HCT116 (cell line): ENCODE results near the gene SPATS2L. TPM values are rescaled to one million over a fixed set of nuclear protein-coding genes. Genes with fewer than 3 reads are reported as not detected.

Experiments used
- ATAC-seq: fragments of 200-7000 bp; cut with Tn5 transposase; 2 replicates; pipeline ENCODE4 v1.9.1; 2020; ENCODE audit warnings: mild to moderate bottlenecking, moderate library complexity
- BruUV-seq: library from RNA; stranded (reverse); fragments of 400-500 nt; replicated peaks from 2 replicates; lab custom pipeline; 2021; lab: Mats Ljungman, UMichigan
- CTCF ChIA-PET: fragments of 300-600 bp; sonication (Branson Sonifier 250); formaldehyde crosslinking; loops from one replicate; lab custom pipeline; 2021; ENCODE audit warnings: antibody characterized with exemption; lab: Charles Lee
- POLR2A ChIA-PET: fragments of 300-600, 350-600 bp; sonication (Branson Sonifier 250); formaldehyde crosslinking; loops from one replicate; lab custom pipeline; 2021; ENCODE audit warnings: antibody characterized with exemption; lab: Charles Lee
- RAD21 ChIA-PET, 2 experiments: fragments of 300-600 bp; sonication (Branson Sonifier 250); formaldehyde crosslinking; loops; one replicate each; lab custom pipeline; 2023; ENCODE audit warnings: low total read pairs in 2 of 2; ENCODE audit not compliant: uncharacterized antibody in 2 of 2, unreplicated experiment in 2 of 2, low non-redundant PET in 1 of 2; lab: Charles Lee
- DNase-seq: peaks from one replicate; pipeline ENCODE4 v3.0.0-alpha.2; 2010; ENCODE audit warnings: low read depth, low spot score
- H2AFZ ChIP-seq: fragments of 200-600 bp; shearing (Covaris generic), sonication (generic); 2 replicates; pipeline ENCODE4 v1.6.1; 2017; ENCODE audit warnings: low read depth, mixed run types, mixed read lengths, antibody characterized with exemption, low read length; ENCODE audit not compliant: poor library complexity, severe bottlenecking
- H3K27ac ChIP-seq: 2 replicates; pipeline ENCODE4 v1.5.1; 2012; ENCODE audit warnings: low read depth, low read length
- H3K27me3 ChIP-seq: fragments of 200-600 bp; sonication (generic); 2 replicates; pipeline ENCODE4 v1.6.1; 2016; ENCODE audit warnings: mixed run types, low read length, mixed read lengths; ENCODE audit not compliant: insufficient read depth
- H3K36me3 ChIP-seq, 2 experiments: fragments of 200-500 bp in 1 of 2; fragments of 200-600 bp in 1 of 2; sonication (Bioruptor generic) in 1 of 2; sonication (generic) in 1 of 2; 2 replicates each; pipeline versions ENCODE4 v1.5.1 to v1.6.1; 2014 to 2016; ENCODE audit warnings: low read length in 2 of 2, inconsistent platforms in 1 of 2, mixed read lengths in 1 of 2, mixed run types in 1 of 2; ENCODE audit not compliant: insufficient read depth in 2 of 2, control insufficient read depth in 1 of 2
- H3K4me1 ChIP-seq, 2 experiments: fragments of 200-600 bp in 1 of 2; sonication (generic) in 1 of 2; 2 replicates each; pipeline versions ENCODE4 v1.5.1 to v1.6.1; 2012 to 2017; ENCODE audit warnings: low read length in 2 of 2, inconsistent platforms in 1 of 2, mild to moderate bottlenecking in 1 of 2, mixed read lengths in 1 of 2, mixed run types in 1 of 2, moderate library complexity in 1 of 2; ENCODE audit not compliant: insufficient read depth in 2 of 2, control insufficient read depth in 1 of 2
- H3K4me2 ChIP-seq: fragments of 200-600 bp; sonication (generic); 2 replicates; pipeline ENCODE4 v1.6.1; 2017; ENCODE audit warnings: mixed run types, low read length, mixed read lengths
- H3K4me3 ChIP-seq, 2 experiments: fragments of 200-600 bp in 1 of 2; sonication (generic) in 1 of 2; replicated peaks in 1 of 2; 2 replicates each; pipeline ENCODE4 v1.5.1; 2011 to 2016; ENCODE audit warnings: low read length in 2 of 2, control low read depth in 1 of 2, low read depth in 1 of 2, mild to moderate bottlenecking in 1 of 2, mixed read lengths in 1 of 2, mixed run types in 1 of 2
- H3K79me2 ChIP-seq: fragments of 200-600 bp; sonication (generic); 2 replicates; pipeline ENCODE4 v1.6.1; 2017; ENCODE audit warnings: mild to moderate bottlenecking, mixed run types, low read length, moderate library complexity, mixed read lengths; ENCODE audit not compliant: insufficient read depth
- H3K9ac ChIP-seq: fragments of 200-600 bp; sonication (generic); 2 replicates; pipeline ENCODE4 v1.6.1; 2016; ENCODE audit warnings: low read length, mixed read lengths
- H3K9me2 ChIP-seq: fragments of 200-600 bp; sonication (generic), shearing (Covaris generic); 2 replicates; pipeline ENCODE4 v1.6.1; 2017; ENCODE audit warnings: mixed run types, mild to moderate bottlenecking, moderate library complexity; ENCODE audit not compliant: insufficient read depth
- H3K9me3 ChIP-seq, 2 experiments: fragments of 200-500 bp in 1 of 2; fragments of 200-600 bp in 1 of 2; sonication (Bioruptor generic) in 1 of 2; sonication (generic) in 1 of 2; 2 replicates each; pipeline ENCODE4 v1.6.1; 2014 to 2017; ENCODE audit warnings: low read length in 2 of 2, mixed read lengths in 2 of 2, inconsistent platforms in 1 of 2, low read depth in 1 of 2, mild to moderate bottlenecking in 1 of 2, mixed run types in 1 of 2, moderate library complexity in 1 of 2; ENCODE audit not compliant: control insufficient read depth in 1 of 2, insufficient read depth in 1 of 2
- H4K20me1 ChIP-seq: fragments of 200-600 bp; sonication (generic), shearing (Covaris generic); 2 replicates; pipeline ENCODE4 v1.6.1; 2017; ENCODE audit warnings: mixed run types, mild to moderate bottlenecking, moderate library complexity; ENCODE audit not compliant: insufficient read depth
- EGR1 ChIP-seq: IDR thresholded peaks from 2 replicates; pipeline ENCODE4 v1.6.1; 2012; ENCODE audit warnings: low read depth
- ELF1 ChIP-seq: IDR thresholded peaks from 2 replicates; pipeline ENCODE4 v1.6.1; 2012; ENCODE audit warnings: low read depth, borderline replicate concordance
- EZH2phosphoT487 ChIP-seq: fragments of 200-600 bp; IDR thresholded peaks from 2 replicates; pipeline ENCODE4 v1.6.1; 2018; ENCODE audit warnings: antibody characterized with exemption, borderline replicate concordance
- POLR2A ChIP-seq: IDR thresholded peaks from 2 replicates; pipeline ENCODE4 v1.7.0; 2011; ENCODE audit warnings: borderline replicate concordance; ENCODE audit not compliant: insufficient read depth, insufficient read length; ENCODE audit errors: extremely low read depth
- TCF7L2 ChIP-seq: IDR thresholded peaks from 2 replicates; pipeline ENCODE4 v1.7.0; 2011; ENCODE audit warnings: borderline replicate concordance, inconsistent platforms; ENCODE audit not compliant: insufficient read depth, insufficient read length; ENCODE audit errors: extremely low read depth
- ZFX ChIP-seq: fragments of 450-650 bp; IDR thresholded peaks from 2 replicates; pipeline ENCODE4 v1.6.1; 2017
- intact Hi-C: fragments of 100-400 bp; cut with micrococcal nuclease; formaldehyde crosslinking; loops from 2 replicates; pipeline ENCODE4 v1.10.0; 2022
- total RNA-seq: library from RNA; stranded (reverse); gene quantifications from one replicate; pipeline ENCODE4 v1.2.1, GENCODE V29; 2021; ENCODE audit not compliant: unreplicated experiment
- TF ChIP-seq, protein P1 (sequence below): IDR thresholded peaks from 2 replicates; pipeline ENCODE4 v1.6.1; 2012
- TF ChIP-seq, protein P2 (sequence below): IDR thresholded peaks from 2 replicates; pipeline ENCODE4 v1.6.1; 2011; ENCODE audit warnings: mild to moderate bottlenecking, low read length, moderate library complexity; ENCODE audit not compliant: insufficient replicate concordance; ENCODE audit errors: extremely low read depth
- TF ChIP-seq, protein P3 (sequence below), 3 experiments: fragments of 200-600 bp in 1 of 3; sonication (generic) in 1 of 3; IDR thresholded peaks in 2 of 3; conservative IDR thresholded peaks in 1 of 3; 2 replicates each; pipeline ENCODE4 v1.5.1; 2012 to 2017; ENCODE audit warnings: low read depth in 2 of 3, low read length in 2 of 3, antibody characterized with exemption in 1 of 3, borderline replicate concordance in 1 of 3, control low read depth in 1 of 3, mild to moderate bottlenecking in 1 of 3, mixed read lengths in 1 of 3, mixed run types in 1 of 3, moderate library complexity in 1 of 3; ENCODE audit not compliant: insufficient read depth in 1 of 3

Gene SPATS2L
- total RNA-seq, 1 experiment from 2014 or later: 87.1 TPM

DNA sequence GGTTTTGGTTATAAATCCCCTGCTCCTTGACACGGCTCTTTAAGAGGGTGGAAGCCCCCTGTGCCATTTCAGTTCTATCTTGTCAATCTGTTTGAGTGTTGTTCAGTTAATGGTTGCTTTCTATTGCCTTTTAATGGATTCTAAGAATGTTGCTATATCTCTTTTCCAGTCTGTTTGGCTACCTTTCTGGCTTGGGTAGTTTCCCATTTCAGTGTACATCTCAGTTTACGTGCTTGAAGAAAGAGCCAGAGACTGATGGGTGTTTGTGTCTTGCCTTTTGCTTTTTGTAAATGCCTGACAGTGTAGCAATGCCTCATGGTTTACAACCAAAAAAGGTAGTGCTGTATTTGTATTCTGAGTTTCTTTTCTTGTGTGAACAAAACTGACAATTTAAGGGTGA, 45.3 kb downstream of the SPATS2L start:
- no peak overlapping the region for H2AFZ ChIP-seq
- no peak overlapping the region for H3K27ac ChIP-seq
- H4K20me1 ChIP-seq: no peaks in the 10 kb centered on the region; the same call in 1 of the 2 replicates
- H3K9me2 ChIP-seq: no peaks in the 10 kb centered on the region
- H3K36me3 ChIP-seq: no peaks in the 10 kb centered on the region
- H3K9me3 ChIP-seq: no peaks in the 10 kb centered on the region
- ChIA-PET RAD21 (no interaction called here), POLR2A (no interaction called here), CTCF (no interaction called here)
- 0 out of 2 replicates have a peak overlapping the region, but pooled peaks have one; percentile 10 for H3K9ac ChIP-seq
- DNase-seq (no peak), ATAC-seq (no peak)
- H3K4me3 ChIP-seq: no peak overlapping the region
- BruUV-seq: no TSS peak
- no peaks in the 10 kb centered on the region for H3K27me3 ChIP-seq
- TF ChIP-seq ELF1: no peak
- no peak for TF ChIP-seq POLR2A
- TF ChIP-seq, protein P1, sequence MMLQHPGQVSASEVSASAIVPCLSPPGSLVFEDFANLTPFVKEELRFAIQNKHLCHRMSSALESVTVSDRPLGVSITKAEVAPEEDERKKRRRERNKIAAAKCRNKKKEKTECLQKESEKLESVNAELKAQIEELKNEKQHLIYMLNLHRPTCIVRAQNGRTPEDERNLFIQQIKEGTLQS: no peak
- no peak for TF ChIP-seq ZFX
- TF ChIP-seq, protein P2, sequence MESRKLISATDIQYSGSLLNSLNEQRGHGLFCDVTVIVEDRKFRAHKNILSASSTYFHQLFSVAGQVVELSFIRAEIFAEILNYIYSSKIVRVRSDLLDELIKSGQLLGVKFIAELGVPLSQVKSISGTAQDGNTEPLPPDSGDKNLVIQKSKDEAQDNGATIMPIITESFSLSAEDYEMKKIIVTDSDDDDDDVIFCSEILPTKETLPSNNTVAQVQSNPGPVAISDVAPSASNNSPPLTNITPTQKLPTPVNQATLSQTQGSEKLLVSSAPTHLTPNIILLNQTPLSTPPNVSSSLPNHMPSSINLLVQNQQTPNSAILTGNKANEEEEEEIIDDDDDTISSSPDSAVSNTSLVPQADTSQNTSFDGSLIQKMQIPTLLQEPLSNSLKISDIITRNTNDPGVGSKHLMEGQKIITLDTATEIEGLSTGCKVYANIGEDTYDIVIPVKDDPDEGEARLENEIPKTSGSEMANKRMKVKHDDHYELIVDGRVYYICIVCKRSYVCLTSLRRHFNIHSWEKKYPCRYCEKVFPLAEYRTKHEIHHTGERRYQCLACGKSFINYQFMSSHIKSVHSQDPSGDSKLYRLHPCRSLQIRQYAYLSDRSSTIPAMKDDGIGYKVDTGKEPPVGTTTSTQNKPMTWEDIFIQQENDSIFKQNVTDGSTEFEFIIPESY: no peak
- TF ChIP-seq EZH2phosphoT487: no peak
- TF ChIP-seq TCF7L2: no peak
- TF ChIP-seq, protein P3, sequence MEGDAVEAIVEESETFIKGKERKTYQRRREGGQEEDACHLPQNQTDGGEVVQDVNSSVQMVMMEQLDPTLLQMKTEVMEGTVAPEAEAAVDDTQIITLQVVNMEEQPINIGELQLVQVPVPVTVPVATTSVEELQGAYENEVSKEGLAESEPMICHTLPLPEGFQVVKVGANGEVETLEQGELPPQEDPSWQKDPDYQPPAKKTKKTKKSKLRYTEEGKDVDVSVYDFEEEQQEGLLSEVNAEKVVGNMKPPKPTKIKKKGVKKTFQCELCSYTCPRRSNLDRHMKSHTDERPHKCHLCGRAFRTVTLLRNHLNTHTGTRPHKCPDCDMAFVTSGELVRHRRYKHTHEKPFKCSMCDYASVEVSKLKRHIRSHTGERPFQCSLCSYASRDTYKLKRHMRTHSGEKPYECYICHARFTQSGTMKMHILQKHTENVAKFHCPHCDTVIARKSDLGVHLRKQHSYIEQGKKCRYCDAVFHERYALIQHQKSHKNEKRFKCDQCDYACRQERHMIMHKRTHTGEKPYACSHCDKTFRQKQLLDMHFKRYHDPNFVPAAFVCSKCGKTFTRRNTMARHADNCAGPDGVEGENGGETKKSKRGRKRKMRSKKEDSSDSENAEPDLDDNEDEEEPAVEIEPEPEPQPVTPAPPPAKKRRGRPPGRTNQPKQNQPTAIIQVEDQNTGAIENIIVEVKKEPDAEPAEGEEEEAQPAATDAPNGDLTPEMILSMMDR (IDR thresholded peaks at IDR 0.05 in 2 of 3, conservative IDR thresholded peaks at IDR 0.05 in 1 of 3; ENCODE audit: borderline replicate concordance in 1 of 3, insufficient read depth in 1 of 3, low read depth in 2 of 3, low read length in 2 of 3): no peak
- no peak for TF ChIP-seq EGR1
- H3K4me1 ChIP-seq: peaks cover 23 to 38% of the 10 kb centered on the region in 2 experiments
- intact Hi-C loops: no loop called here
- peaks cover 51% of the 10 kb centered on the region for H3K79me2 ChIP-seq
- H3K4me2 ChIP-seq: peak overlapping the region; percentile 31
